HCT116 (cell line): ENCODE data around the gene CYP2A13. TPM values are rescaled to one million over a fixed set of nuclear protein-coding genes. Genes with fewer than 3 reads are reported as not detected.

Experiments
- ATAC-seq: fragments of 200-7000 bp; cut with Tn5 transposase; 2 replicates; pipeline ENCODE4 v1.9.1; 2020; ENCODE audit warnings: mild to moderate bottlenecking, moderate library complexity
- Bru-seq: library from RNA; stranded (reverse); fragments of 400-500 nt; gene quantifications from one replicate; lab custom pipeline; 2021; lab: Mats Ljungman, UMichigan
- BruChase-seq, 2 experiments: library from RNA; stranded (reverse); fragments of 400-500 nt; gene quantifications; one replicate each; lab custom pipeline; 2021; lab: Mats Ljungman, UMichigan
- BruUV-seq: library from RNA; stranded (reverse); fragments of 400-500 nt; replicated peaks from 2 replicates; lab custom pipeline; 2021; lab: Mats Ljungman, UMichigan
- CTCF ChIA-PET: fragments of 300-600 bp; sonication (Branson Sonifier 250); formaldehyde crosslinking; loops from one replicate; lab custom pipeline; 2021; ENCODE audit warnings: antibody characterized with exemption; lab: Charles Lee
- POLR2A ChIA-PET: fragments of 300-600, 350-600 bp; sonication (Branson Sonifier 250); formaldehyde crosslinking; loops from one replicate; lab custom pipeline; 2021; ENCODE audit warnings: antibody characterized with exemption; lab: Charles Lee
- RAD21 ChIA-PET, 2 experiments: fragments of 300-600 bp; sonication (Branson Sonifier 250); formaldehyde crosslinking; loops; one replicate each; lab custom pipeline; 2023; ENCODE audit warnings: low total read pairs in 2 of 2; ENCODE audit not compliant: uncharacterized antibody in 2 of 2, unreplicated experiment in 2 of 2, low non-redundant PET in 1 of 2; lab: Charles Lee
- DNase-seq: peaks from one replicate; pipeline ENCODE4 v3.0.0-alpha.2; 2010; ENCODE audit warnings: low read depth, low spot score
- H2AFZ ChIP-seq: fragments of 200-600 bp; shearing (Covaris generic), sonication (generic); 2 replicates; pipeline ENCODE4 v1.6.1; 2017; ENCODE audit warnings: low read depth, mixed run types, mixed read lengths, antibody characterized with exemption, low read length; ENCODE audit not compliant: poor library complexity, severe bottlenecking
- H3K27ac ChIP-seq: 2 replicates; pipeline ENCODE4 v1.5.1; 2012; ENCODE audit warnings: low read depth, low read length
- H3K27me3 ChIP-seq: fragments of 200-600 bp; sonication (generic); 2 replicates; pipeline ENCODE4 v1.6.1; 2016; ENCODE audit warnings: mixed run types, low read length, mixed read lengths; ENCODE audit not compliant: insufficient read depth
- H3K36me3 ChIP-seq, 2 experiments: fragments of 200-500 bp in 1 of 2; fragments of 200-600 bp in 1 of 2; sonication (Bioruptor generic) in 1 of 2; sonication (generic) in 1 of 2; 2 replicates each; pipeline versions ENCODE4 v1.5.1 to v1.6.1; 2014 to 2016; ENCODE audit warnings: low read length in 2 of 2, inconsistent platforms in 1 of 2, mixed read lengths in 1 of 2, mixed run types in 1 of 2; ENCODE audit not compliant: insufficient read depth in 2 of 2, control insufficient read depth in 1 of 2
- H3K4me1 ChIP-seq, 2 experiments: fragments of 200-600 bp in 1 of 2; sonication (generic) in 1 of 2; 2 replicates each; pipeline versions ENCODE4 v1.5.1 to v1.6.1; 2012 to 2017; ENCODE audit warnings: low read length in 2 of 2, inconsistent platforms in 1 of 2, mild to moderate bottlenecking in 1 of 2, mixed read lengths in 1 of 2, mixed run types in 1 of 2, moderate library complexity in 1 of 2; ENCODE audit not compliant: insufficient read depth in 2 of 2, control insufficient read depth in 1 of 2
- H3K4me2 ChIP-seq: fragments of 200-600 bp; sonication (generic); 2 replicates; pipeline ENCODE4 v1.6.1; 2017; ENCODE audit warnings: mixed run types, low read length, mixed read lengths
- H3K4me3 ChIP-seq, 2 experiments: fragments of 200-600 bp in 1 of 2; sonication (generic) in 1 of 2; replicated peaks in 1 of 2; 2 replicates each; pipeline ENCODE4 v1.5.1; 2011 to 2016; ENCODE audit warnings: low read length in 2 of 2, control low read depth in 1 of 2, low read depth in 1 of 2, mild to moderate bottlenecking in 1 of 2, mixed read lengths in 1 of 2, mixed run types in 1 of 2
- H3K79me2 ChIP-seq: fragments of 200-600 bp; sonication (generic); 2 replicates; pipeline ENCODE4 v1.6.1; 2017; ENCODE audit warnings: mild to moderate bottlenecking, mixed run types, low read length, moderate library complexity, mixed read lengths; ENCODE audit not compliant: insufficient read depth
- H3K9ac ChIP-seq: fragments of 200-600 bp; sonication (generic); 2 replicates; pipeline ENCODE4 v1.6.1; 2016; ENCODE audit warnings: low read length, mixed read lengths
- H3K9me2 ChIP-seq: fragments of 200-600 bp; sonication (generic), shearing (Covaris generic); 2 replicates; pipeline ENCODE4 v1.6.1; 2017; ENCODE audit warnings: mixed run types, mild to moderate bottlenecking, moderate library complexity; ENCODE audit not compliant: insufficient read depth
- H3K9me3 ChIP-seq, 2 experiments: fragments of 200-500 bp in 1 of 2; fragments of 200-600 bp in 1 of 2; sonication (Bioruptor generic) in 1 of 2; sonication (generic) in 1 of 2; 2 replicates each; pipeline ENCODE4 v1.6.1; 2014 to 2017; ENCODE audit warnings: low read length in 2 of 2, mixed read lengths in 2 of 2, inconsistent platforms in 1 of 2, low read depth in 1 of 2, mild to moderate bottlenecking in 1 of 2, mixed run types in 1 of 2, moderate library complexity in 1 of 2; ENCODE audit not compliant: control insufficient read depth in 1 of 2, insufficient read depth in 1 of 2
- H4K20me1 ChIP-seq: fragments of 200-600 bp; sonication (generic), shearing (Covaris generic); 2 replicates; pipeline ENCODE4 v1.6.1; 2017; ENCODE audit warnings: mixed run types, mild to moderate bottlenecking, moderate library complexity; ENCODE audit not compliant: insufficient read depth
- CBX3 ChIP-seq: IDR thresholded peaks from 2 replicates; pipeline ENCODE4 v1.6.1; 2012; ENCODE audit warnings: low read depth
- CEBPB ChIP-seq: IDR thresholded peaks from 2 replicates; pipeline ENCODE4 v1.6.1; 2012; ENCODE audit warnings: low read depth
- EZH2 ChIP-seq: fragments of 200-600 bp; sonication (generic); IDR thresholded peaks from 2 replicates; pipeline ENCODE4 v1.6.1; 2017; ENCODE audit warnings: antibody characterized with exemption, mixed run types
- EZH2phosphoT487 ChIP-seq: fragments of 200-600 bp; IDR thresholded peaks from 2 replicates; pipeline ENCODE4 v1.6.1; 2018; ENCODE audit warnings: antibody characterized with exemption, borderline replicate concordance
- FOSL1 ChIP-seq: IDR thresholded peaks from 2 replicates; pipeline ENCODE4 v1.6.1; 2012; ENCODE audit warnings: low read depth
- JUND ChIP-seq: IDR thresholded peaks from 2 replicates; pipeline ENCODE4 v1.6.1; 2012
- RAD21 ChIP-seq: IDR thresholded peaks from 2 replicates; pipeline ENCODE4 v1.6.1; 2012; ENCODE audit warnings: low read depth, mild to moderate bottlenecking
- SIN3A ChIP-seq: IDR thresholded peaks from 2 replicates; pipeline ENCODE4 v1.6.1; 2012; ENCODE audit warnings: low read depth
- SP1 ChIP-seq: IDR thresholded peaks from 2 replicates; pipeline ENCODE4 v1.6.1; 2012; ENCODE audit warnings: low read depth
- TCF7L2 ChIP-seq: IDR thresholded peaks from 2 replicates; pipeline ENCODE4 v1.7.0; 2011; ENCODE audit warnings: borderline replicate concordance, inconsistent platforms; ENCODE audit not compliant: insufficient read depth, insufficient read length; ENCODE audit errors: extremely low read depth
- YY1 ChIP-seq: IDR thresholded peaks from 2 replicates; pipeline ENCODE4 v1.6.1; 2011; ENCODE audit warnings: low read length, low read depth, moderate library complexity, mild to moderate bottlenecking; ENCODE audit not compliant: insufficient replicate concordance; ENCODE audit errors: extremely low read depth
- ZFX ChIP-seq: fragments of 450-650 bp; IDR thresholded peaks from 2 replicates; pipeline ENCODE4 v1.6.1; 2017
- intact Hi-C: fragments of 100-400 bp; cut with micrococcal nuclease; formaldehyde crosslinking; loops from 2 replicates; pipeline ENCODE4 v1.10.0; 2022
- long read RNA-seq: library from polyadenylated mRNA; unstranded; transcript quantifications from one replicate; pipeline ENCODE4 v2.0.0, GENCODE V29; 2021; ENCODE audit not compliant: unreplicated experiment
- polyA plus RNA-seq: library from polyadenylated mRNA; unstranded; fragments of >200 nt; gene quantifications from 2 replicates; pipeline ENCODE4 v1.2.1, GENCODE V29; 2012; ENCODE audit warnings: missing spikeins
- total RNA-seq: library from RNA; stranded (reverse); gene quantifications from one replicate; pipeline ENCODE4 v1.2.1, GENCODE V29; 2021; ENCODE audit not compliant: unreplicated experiment
- TF ChIP-seq, protein P1 (sequence below): IDR thresholded peaks from 2 replicates; pipeline ENCODE4 v1.6.1; 2012; ENCODE audit warnings: low read depth
- TF ChIP-seq, protein P2 (sequence below): IDR thresholded peaks from 2 replicates; pipeline ENCODE4 v1.6.1; 2012
- TF ChIP-seq, protein P3 (sequence below): IDR thresholded peaks from 2 replicates; pipeline ENCODE4 v1.6.1; 2011; ENCODE audit warnings: mild to moderate bottlenecking, low read length, moderate library complexity; ENCODE audit not compliant: insufficient replicate concordance; ENCODE audit errors: extremely low read depth
- TF ChIP-seq, protein P4 (sequence below): IDR thresholded peaks from 2 replicates; pipeline ENCODE4 v1.6.1; 2012
- TF ChIP-seq, protein P5 (sequence below), 3 experiments: fragments of 200-600 bp in 1 of 3; sonication (generic) in 1 of 3; IDR thresholded peaks in 2 of 3; conservative IDR thresholded peaks in 1 of 3; 2 replicates each; pipeline ENCODE4 v1.5.1; 2012 to 2017; ENCODE audit warnings: low read depth in 2 of 3, low read length in 2 of 3, antibody characterized with exemption in 1 of 3, borderline replicate concordance in 1 of 3, control low read depth in 1 of 3, mild to moderate bottlenecking in 1 of 3, mixed read lengths in 1 of 3, mixed run types in 1 of 3, moderate library complexity in 1 of 3; ENCODE audit not compliant: insufficient read depth in 1 of 3

CYP2A13 gene, protein sequence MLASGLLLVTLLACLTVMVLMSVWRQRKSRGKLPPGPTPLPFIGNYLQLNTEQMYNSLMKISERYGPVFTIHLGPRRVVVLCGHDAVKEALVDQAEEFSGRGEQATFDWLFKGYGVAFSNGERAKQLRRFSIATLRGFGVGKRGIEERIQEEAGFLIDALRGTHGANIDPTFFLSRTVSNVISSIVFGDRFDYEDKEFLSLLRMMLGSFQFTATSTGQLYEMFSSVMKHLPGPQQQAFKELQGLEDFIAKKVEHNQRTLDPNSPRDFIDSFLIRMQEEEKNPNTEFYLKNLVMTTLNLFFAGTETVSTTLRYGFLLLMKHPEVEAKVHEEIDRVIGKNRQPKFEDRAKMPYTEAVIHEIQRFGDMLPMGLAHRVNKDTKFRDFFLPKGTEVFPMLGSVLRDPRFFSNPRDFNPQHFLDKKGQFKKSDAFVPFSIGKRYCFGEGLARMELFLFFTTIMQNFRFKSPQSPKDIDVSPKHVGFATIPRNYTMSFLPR
- total RNA-seq (not detected), Bru-seq, nascent RNA (not detected), BruChase-seq, experiment 1, labeled RNA remaining after a 6-hour chase (not detected), BruChase-seq, experiment 2, labeled RNA remaining after a 2-hour chase (not detected)
- not detected in 2 replicates for polyA plus RNA-seq
- long read RNA-seq, result 0 reads

DNA sequence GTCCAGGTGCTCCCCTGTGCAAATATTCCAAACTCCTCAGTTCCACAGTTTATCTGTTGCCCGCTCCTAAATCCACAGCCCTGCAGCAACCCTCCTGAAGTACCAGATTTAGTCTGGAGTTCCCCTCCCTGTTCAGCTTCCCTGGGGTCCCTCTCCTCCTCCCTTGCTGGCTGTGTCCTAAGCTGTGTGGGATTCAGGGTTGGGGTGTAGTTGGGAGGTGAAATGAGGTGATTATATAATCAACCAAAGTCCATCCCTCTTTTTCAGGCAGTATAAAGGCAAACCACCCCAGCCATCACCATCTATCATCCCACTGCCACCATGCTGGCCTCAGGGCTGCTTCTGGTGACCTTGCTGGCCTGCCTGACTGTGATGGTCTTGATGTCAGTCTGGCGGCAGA lies at the start of gene CYP2A13:
Gene CYP2A13, plus strand, starts transcription at position 301 of the 400 bp plus-strand sequence. Its CDS starts 21 bp downstream, at position 322.
- DNase-seq (no peak), ATAC-seq (no peak)
- intact Hi-C loops, result no loop called here
- Histone ChIP-seq H3K9ac (no peak within 1 kb of the TSS), H3K36me3 (no peaks in the 10 kb centered on the region), H3K79me2 (no peaks in the 10 kb centered on the region), H3K4me3 (no peak within 1 kb of the TSS), H3K4me2 (no peak within 1 kb of the TSS), H3K9me2 (no peaks in the 10 kb centered on the region), H3K27me3 (peaks cover 11% of the 10 kb centered on the region; the same call in 1 of the 2 replicates), H3K9me3 (no peaks in the 10 kb centered on the region), H4K20me1 (no peaks in the 10 kb centered on the region), H3K27ac (no peak within 1 kb of the TSS), H3K4me1 (peaks cover 0 to 9% of the 10 kb centered on the region in 2 experiments; a peak in 2 of 4 replicates), H2AFZ (no peak within 1 kb of the TSS)
- CTCF ChIA-PET, result no interaction called here
- BruUV-seq, result no TSS peak
- RAD21 ChIA-PET, result no interaction called here
- POLR2A ChIA-PET, result no interaction called here
- no peak for TF ChIP-seq EZH2phosphoT487
- no peak for TF ChIP-seq RAD21
- TF ChIP-seq, protein P1, sequence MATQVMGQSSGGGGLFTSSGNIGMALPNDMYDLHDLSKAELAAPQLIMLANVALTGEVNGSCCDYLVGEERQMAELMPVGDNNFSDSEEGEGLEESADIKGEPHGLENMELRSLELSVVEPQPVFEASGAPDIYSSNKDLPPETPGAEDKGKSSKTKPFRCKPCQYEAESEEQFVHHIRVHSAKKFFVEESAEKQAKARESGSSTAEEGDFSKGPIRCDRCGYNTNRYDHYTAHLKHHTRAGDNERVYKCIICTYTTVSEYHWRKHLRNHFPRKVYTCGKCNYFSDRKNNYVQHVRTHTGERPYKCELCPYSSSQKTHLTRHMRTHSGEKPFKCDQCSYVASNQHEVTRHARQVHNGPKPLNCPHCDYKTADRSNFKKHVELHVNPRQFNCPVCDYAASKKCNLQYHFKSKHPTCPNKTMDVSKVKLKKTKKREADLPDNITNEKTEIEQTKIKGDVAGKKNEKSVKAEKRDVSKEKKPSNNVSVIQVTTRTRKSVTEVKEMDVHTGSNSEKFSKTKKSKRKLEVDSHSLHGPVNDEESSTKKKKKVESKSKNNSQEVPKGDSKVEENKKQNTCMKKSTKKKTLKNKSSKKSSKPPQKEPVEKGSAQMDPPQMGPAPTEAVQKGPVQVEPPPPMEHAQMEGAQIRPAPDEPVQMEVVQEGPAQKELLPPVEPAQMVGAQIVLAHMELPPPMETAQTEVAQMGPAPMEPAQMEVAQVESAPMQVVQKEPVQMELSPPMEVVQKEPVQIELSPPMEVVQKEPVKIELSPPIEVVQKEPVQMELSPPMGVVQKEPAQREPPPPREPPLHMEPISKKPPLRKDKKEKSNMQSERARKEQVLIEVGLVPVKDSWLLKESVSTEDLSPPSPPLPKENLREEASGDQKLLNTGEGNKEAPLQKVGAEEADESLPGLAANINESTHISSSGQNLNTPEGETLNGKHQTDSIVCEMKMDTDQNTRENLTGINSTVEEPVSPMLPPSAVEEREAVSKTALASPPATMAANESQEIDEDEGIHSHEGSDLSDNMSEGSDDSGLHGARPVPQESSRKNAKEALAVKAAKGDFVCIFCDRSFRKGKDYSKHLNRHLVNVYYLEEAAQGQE, result no peak
- TF ChIP-seq, protein P2, sequence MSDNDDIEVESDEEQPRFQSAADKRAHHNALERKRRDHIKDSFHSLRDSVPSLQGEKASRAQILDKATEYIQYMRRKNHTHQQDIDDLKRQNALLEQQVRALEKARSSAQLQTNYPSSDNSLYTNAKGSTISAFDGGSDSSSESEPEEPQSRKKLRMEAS, result no peak
- TF ChIP-seq SP1, result no peak
- no peak for TF ChIP-seq JUND
- TF ChIP-seq EZH2, result no peak
- TF ChIP-seq ZFX, result no peak
- TF ChIP-seq, protein P3, sequence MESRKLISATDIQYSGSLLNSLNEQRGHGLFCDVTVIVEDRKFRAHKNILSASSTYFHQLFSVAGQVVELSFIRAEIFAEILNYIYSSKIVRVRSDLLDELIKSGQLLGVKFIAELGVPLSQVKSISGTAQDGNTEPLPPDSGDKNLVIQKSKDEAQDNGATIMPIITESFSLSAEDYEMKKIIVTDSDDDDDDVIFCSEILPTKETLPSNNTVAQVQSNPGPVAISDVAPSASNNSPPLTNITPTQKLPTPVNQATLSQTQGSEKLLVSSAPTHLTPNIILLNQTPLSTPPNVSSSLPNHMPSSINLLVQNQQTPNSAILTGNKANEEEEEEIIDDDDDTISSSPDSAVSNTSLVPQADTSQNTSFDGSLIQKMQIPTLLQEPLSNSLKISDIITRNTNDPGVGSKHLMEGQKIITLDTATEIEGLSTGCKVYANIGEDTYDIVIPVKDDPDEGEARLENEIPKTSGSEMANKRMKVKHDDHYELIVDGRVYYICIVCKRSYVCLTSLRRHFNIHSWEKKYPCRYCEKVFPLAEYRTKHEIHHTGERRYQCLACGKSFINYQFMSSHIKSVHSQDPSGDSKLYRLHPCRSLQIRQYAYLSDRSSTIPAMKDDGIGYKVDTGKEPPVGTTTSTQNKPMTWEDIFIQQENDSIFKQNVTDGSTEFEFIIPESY, result no peak
- TF ChIP-seq, protein P4, sequence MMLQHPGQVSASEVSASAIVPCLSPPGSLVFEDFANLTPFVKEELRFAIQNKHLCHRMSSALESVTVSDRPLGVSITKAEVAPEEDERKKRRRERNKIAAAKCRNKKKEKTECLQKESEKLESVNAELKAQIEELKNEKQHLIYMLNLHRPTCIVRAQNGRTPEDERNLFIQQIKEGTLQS, result no peak
- TF ChIP-seq YY1, result no peak
- TF ChIP-seq SIN3A, result no peak
- TF ChIP-seq FOSL1, result no peak
- no peak for TF ChIP-seq CEBPB
- no peak for TF ChIP-seq TCF7L2
- TF ChIP-seq, protein P5, sequence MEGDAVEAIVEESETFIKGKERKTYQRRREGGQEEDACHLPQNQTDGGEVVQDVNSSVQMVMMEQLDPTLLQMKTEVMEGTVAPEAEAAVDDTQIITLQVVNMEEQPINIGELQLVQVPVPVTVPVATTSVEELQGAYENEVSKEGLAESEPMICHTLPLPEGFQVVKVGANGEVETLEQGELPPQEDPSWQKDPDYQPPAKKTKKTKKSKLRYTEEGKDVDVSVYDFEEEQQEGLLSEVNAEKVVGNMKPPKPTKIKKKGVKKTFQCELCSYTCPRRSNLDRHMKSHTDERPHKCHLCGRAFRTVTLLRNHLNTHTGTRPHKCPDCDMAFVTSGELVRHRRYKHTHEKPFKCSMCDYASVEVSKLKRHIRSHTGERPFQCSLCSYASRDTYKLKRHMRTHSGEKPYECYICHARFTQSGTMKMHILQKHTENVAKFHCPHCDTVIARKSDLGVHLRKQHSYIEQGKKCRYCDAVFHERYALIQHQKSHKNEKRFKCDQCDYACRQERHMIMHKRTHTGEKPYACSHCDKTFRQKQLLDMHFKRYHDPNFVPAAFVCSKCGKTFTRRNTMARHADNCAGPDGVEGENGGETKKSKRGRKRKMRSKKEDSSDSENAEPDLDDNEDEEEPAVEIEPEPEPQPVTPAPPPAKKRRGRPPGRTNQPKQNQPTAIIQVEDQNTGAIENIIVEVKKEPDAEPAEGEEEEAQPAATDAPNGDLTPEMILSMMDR (IDR thresholded peaks at IDR 0.05 in 2 of 3, conservative IDR thresholded peaks at IDR 0.05 in 1 of 3; ENCODE audit: borderline replicate concordance in 1 of 3, insufficient read depth in 1 of 3, low read depth in 2 of 3, low read length in 2 of 3), result no peak
- TF ChIP-seq CBX3, result no peak
- TF ChIP-seq, all 23 proteins: peak for 0
